Effector memory CD8-positive, alpha-beta T cell (primary cell): ENCODE results near the gene ADARB1.
A peak's percentile ranks its signal among the peaks of the same experiment; 100 is the strongest.

Experiments used
- ATAC-seq: fragments of 150-1000 bp; cut with Tn5 transposase; replicated peaks from 2 replicates; pipeline ENCODE4 v1.10.0; 2021; ENCODE audit warnings: mild to moderate bottlenecking, moderate library complexity
- DNase-seq, 3 experiments: peaks; one replicate each; pipeline ENCODE4 v3.0.0; 2021
- H3K27ac Mint-ChIP-seq, 2 donors: one replicate each; pipeline ENCODE4 v1.8.0; 2022; ENCODE audit warnings: mild to moderate bottlenecking in 2 of 2, mixed read lengths in 2 of 2, moderate library complexity in 2 of 2
- H3K27me3 Mint-ChIP-seq, 2 donors: one replicate each; pipeline ENCODE4 v1.8.0; 2022; ENCODE audit warnings: mixed read lengths in 2 of 2
- H3K36me3 Mint-ChIP-seq: one replicate; pipeline ENCODE4 v1.8.0; 2022; ENCODE audit warnings: mild to moderate bottlenecking, moderate library complexity, mixed read lengths; ENCODE audit not compliant: insufficient read depth
- H3K4me1 Mint-ChIP-seq, 2 donors: one replicate each; pipeline ENCODE4 v1.8.0; 2022; ENCODE audit warnings: low read depth in 2 of 2, mixed read lengths in 2 of 2
- H3K4me3 Mint-ChIP-seq, 2 donors: one replicate each; pipeline ENCODE4 v1.8.0; 2022; ENCODE audit warnings: mild to moderate bottlenecking in 2 of 2, mixed read lengths in 2 of 2, moderate library complexity in 2 of 2
- H3K9me3 Mint-ChIP-seq, 2 donors: one replicate each; pipeline ENCODE4 v1.8.0; 2022; ENCODE audit warnings: mixed read lengths in 2 of 2

The ADARB1 gene

DNA sequence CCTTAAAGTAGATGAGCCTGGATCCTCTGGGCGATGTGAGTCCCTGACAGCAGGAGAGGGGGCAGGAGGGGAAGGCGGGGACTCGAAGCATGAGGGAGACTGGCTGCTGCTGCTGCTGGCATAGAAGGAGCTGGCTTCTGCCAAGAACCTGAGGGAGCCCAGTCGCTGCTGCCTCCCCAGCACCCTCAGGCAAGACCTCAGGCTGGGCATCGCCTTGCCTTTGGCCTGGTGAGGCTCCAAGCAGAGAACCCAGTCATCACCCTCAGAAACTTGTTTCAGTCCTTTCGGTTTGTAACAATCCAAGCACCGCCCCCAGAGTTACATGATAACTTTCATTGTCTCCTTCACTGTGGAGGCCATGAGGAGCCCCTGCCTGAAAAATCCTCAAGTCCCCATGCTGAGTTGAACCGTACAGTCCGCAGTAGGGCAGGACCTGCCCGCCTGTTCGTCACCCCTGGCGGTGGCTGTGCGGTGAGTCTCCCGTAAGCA, 174.6 kb downstream of the ADARB1 start:
- Mint-ChIP-seq H3K27ac (no peak overlapping the region), H3K4me3 (no peak overlapping the region), H3K27me3 (peaks cover 0 to 9% of the 10 kb centered on the region in 2 donors), H3K36me3 (no peaks in the 10 kb centered on the region), H3K9me3 (no peaks in the 10 kb centered on the region), H3K4me1 (peaks cover 0 to 7% of the 10 kb centered on the region in 2 donors)
- ATAC-seq (no peak), DNase-seq (no peak)

- H3K27me3 Mint-ChIP-seq, result peaks cover 5 to 15% of the 10 kb centered on the region in 2 donors
- H3K36me3 Mint-ChIP-seq, result no peaks in the 10 kb centered on the region
- no peaks in the 10 kb centered on the region for H3K9me3 Mint-ChIP-seq
- peaks cover 5 to 8% of the 10 kb centered on the region in 2 donors for H3K4me1 Mint-ChIP-seq
- DNase-seq, result no peak
- H3K4me3 Mint-ChIP-seq, result no peak overlapping the region
- no peak overlapping the region for H3K27ac Mint-ChIP-seq
- no peak for ATAC-seq
Measured at GRCh38 chr21:45249626-45250025, 175.2 kb downstream of the ADARB1 start.

GRCh38 chr21:45250272-45250671, 175.9 kb downstream of the ADARB1 start:
- ATAC-seq, result no peak
- peaks cover 9 to 21% of the 10 kb centered on the region in 2 donors for H3K27me3 Mint-ChIP-seq
- peaks cover 10 to 11% of the 10 kb centered on the region in 2 donors for H3K4me1 Mint-ChIP-seq
- H3K4me3 Mint-ChIP-seq, result no peak overlapping the region
- H3K9me3 Mint-ChIP-seq, result no peaks in the 10 kb centered on the region
- no peak for DNase-seq
- H3K27ac Mint-ChIP-seq, result peak overlapping the region in 1 of 2 donors; percentile 44
- H3K36me3 Mint-ChIP-seq, result no peaks in the 10 kb centered on the region

DNA sequence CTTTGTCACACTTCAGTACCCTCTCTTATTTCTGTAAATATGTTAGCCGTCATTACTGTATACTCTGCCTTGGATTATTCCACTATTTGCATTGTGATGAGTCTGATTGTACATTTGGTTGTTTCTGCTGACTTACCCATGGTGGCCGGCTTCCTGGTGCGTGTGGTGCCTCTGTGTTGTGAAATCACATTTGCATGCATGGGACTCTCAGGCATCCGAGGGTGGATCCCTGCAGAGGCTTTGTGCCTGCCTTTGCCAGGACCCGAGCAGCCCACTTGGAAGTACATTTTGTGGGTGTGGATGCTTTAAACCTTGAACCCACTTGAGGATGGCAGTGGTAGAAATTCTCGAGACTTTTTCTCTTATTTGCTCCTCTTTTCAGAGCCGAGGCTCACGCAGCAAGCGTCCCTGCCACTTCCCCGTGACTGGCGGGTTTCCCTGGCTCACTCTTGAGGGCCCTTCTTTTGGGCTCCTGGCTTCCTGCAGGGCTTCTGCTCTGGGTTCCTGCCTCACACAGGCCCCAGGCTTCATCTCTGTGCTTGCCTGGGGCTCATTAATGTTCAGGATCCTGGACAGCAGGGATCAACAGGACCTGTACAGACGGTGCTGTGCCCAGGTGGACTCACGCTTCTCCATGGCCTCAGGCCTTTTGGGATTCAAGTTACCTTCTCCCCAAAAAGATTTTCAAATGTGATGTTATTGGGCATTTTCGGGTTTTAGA, 176.7 kb downstream of the ADARB1 start:
- no peaks in the 10 kb centered on the region for H3K9me3 Mint-ChIP-seq
- no peak overlapping the region for H3K27ac Mint-ChIP-seq
- peaks cover 15 to 17% of the 10 kb centered on the region in 2 donors for H3K4me1 Mint-ChIP-seq
- no peaks in the 10 kb centered on the region for H3K36me3 Mint-ChIP-seq
- DNase-seq (no peak), ATAC-seq (no peak)
- H3K27me3 Mint-ChIP-seq, result peaks cover 9 to 17% of the 10 kb centered on the region in 2 donors
- H3K4me3 Mint-ChIP-seq, result no peak overlapping the region

GRCh38 chr21:45251635-45252447, 177.5 kb downstream of the ADARB1 start:
- peaks cover 9 to 13% of the 10 kb centered on the region in 2 donors for H3K27me3 Mint-ChIP-seq

GRCh38 chr21:45252448-45252925, 178.1 kb downstream of the ADARB1 start:
- peaks cover 17 to 19% of the 10 kb centered on the region in 2 donors for H3K4me1 Mint-ChIP-seq
- DNase-seq (no peak), ATAC-seq (no peak)
- H3K27me3 Mint-ChIP-seq, result peaks cover 9 to 13% of the 10 kb centered on the region in 2 donors
- H3K27ac Mint-ChIP-seq, result no peak overlapping the region
- H3K36me3 Mint-ChIP-seq, result no peaks in the 10 kb centered on the region
- H3K4me3 Mint-ChIP-seq, result no peak overlapping the region
- H3K9me3 Mint-ChIP-seq, result no peaks in the 10 kb centered on the region

More at GRCh38 chr21:45251635-45252447, 177.5 kb downstream of the ADARB1 start:
- no peak overlapping the region for H3K27ac Mint-ChIP-seq
- no peak overlapping the region for H3K4me3 Mint-ChIP-seq
- no peaks in the 10 kb centered on the region for H3K9me3 Mint-ChIP-seq
- ATAC-seq, result no peak
- DNase-seq, result no peak
- no peaks in the 10 kb centered on the region for H3K36me3 Mint-ChIP-seq
- peaks cover 17% of the 10 kb centered on the region in 2 donors for H3K4me1 Mint-ChIP-seq

- Mint-ChIP-seq H3K9me3 (no peaks in the 10 kb centered on the region), H3K27me3 (peaks cover 9 to 13% of the 10 kb centered on the region in 2 donors), H3K36me3 (no peaks in the 10 kb centered on the region)
Measured at GRCh38 chr21:45253180-45253579, 178.8 kb downstream of the ADARB1 start.

DNA sequence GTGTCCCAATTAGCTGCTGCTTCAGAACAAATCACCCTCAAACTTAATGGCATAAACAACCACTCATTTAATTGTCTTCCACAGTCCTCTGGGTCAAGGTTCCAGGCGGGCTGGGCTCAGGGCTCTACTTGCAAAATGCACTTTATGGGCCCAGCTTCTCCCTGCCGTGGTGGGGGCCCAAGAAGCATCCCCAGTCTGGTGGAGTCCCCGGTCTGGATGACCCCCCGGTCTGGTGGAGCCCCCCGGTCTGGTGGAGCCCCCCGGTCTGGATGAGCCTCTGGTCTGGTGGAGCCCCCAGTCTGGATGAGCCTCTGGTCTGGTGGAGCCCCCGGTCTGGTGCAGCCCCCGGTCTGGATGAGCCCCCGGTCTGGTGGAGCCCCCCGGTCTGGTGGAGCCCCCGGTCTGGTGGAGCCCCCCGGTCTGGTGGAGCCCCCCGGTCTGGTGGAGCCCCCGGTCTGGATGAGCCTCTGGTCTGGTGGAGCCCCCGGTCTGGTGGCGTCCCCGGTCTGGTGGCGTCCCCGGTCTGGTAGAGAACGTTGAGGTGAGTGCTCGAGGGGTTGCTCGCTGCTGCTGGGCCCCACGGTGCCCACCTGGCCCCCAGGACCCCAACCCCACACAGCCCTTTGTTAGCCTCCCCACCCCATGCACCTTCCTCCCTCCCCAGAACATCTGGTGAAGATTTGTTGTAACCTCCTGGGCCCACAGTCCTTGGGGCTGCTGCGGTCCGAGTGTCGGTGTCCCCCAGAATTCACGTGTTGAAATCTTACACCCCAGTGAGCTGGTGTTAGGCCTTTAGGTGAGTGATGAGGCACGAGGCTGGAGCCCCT, 179.5 kb downstream of the ADARB1 start:
- DNase-seq (no peak), ATAC-seq (no peak)
- peaks cover 9 to 13% of the 10 kb centered on the region in 2 donors for H3K27me3 Mint-ChIP-seq
- H3K9me3 Mint-ChIP-seq, result no peaks in the 10 kb centered on the region
- no peak overlapping the region for H3K27ac Mint-ChIP-seq
- H3K4me3 Mint-ChIP-seq, result peak overlapping the region; percentile 53 to 62
- H3K4me1 Mint-ChIP-seq, result peaks cover 17 to 19% of the 10 kb centered on the region in 2 donors
- no peaks in the 10 kb centered on the region for H3K36me3 Mint-ChIP-seq

More at GRCh38 chr21:45253180-45253579, 178.8 kb downstream of the ADARB1 start:
- ATAC-seq, result no peak
- DNase-seq, result no peak
- H3K4me1 Mint-ChIP-seq, result peaks cover 17 to 19% of the 10 kb centered on the region in 2 donors
- no peak overlapping the region for H3K4me3 Mint-ChIP-seq
- H3K27ac Mint-ChIP-seq, result no peak overlapping the region

GRCh38 chr21:45254460-45254930, 180.1 kb downstream of the ADARB1 start:
- H3K4me3 Mint-ChIP-seq, result peak overlapping the region; percentile 53 to 62
- ATAC-seq (no peak), DNase-seq (no peak)
- H3K9me3 Mint-ChIP-seq, result no peaks in the 10 kb centered on the region
- H3K4me1 Mint-ChIP-seq, result peaks cover 17 to 19% of the 10 kb centered on the region in 2 donors
- H3K27me3 Mint-ChIP-seq, result peaks cover 9 to 13% of the 10 kb centered on the region in 2 donors
- H3K36me3 Mint-ChIP-seq, result no peaks in the 10 kb centered on the region
- H3K27ac Mint-ChIP-seq, result peak overlapping the region; percentile 2 to 62

DNA sequence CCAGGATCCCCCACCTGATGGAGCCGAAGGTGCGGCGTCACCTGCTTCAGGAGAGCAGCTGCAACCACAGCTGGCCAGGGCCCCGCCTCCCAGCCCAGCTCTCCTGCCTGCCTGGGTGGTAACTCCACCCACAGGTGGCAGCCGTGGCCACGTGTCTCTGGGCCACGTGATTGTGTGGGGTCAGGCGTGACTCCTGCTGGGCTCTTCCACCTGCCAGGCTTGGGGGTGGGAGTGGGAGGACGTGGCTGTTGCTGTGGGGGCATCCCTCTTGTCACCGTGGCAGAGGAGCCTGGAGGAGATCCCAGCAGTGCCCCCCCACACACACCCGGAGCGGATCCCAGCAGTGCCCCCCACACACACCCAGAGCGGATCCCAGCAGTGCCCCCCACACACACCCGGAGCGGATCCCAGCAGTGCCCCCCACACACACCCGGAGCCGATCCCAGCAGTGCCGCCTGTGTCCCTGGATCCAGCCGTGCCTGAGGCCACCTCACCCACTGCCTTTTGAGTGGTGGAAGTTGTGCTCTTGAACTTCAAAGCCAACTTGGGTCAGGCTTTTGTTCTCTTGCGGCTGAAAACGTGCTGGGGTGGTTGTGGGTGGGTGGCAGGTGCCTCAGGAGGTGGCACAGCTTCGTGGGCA, 181.1 kb downstream of the ADARB1 start:
- ATAC-seq (peak; percentile 74), DNase-seq (peak in 2 of 3 experiments; percentile 21 to 39)
- H3K36me3 Mint-ChIP-seq, result no peaks in the 10 kb centered on the region
- peaks cover 9 to 13% of the 10 kb centered on the region in 2 donors for H3K27me3 Mint-ChIP-seq
- H3K27ac Mint-ChIP-seq, result peak overlapping the region in 1 of 2 donors; percentile 62
- H3K4me3 Mint-ChIP-seq, result peak overlapping the region; percentile 53 to 62
- no peaks in the 10 kb centered on the region for H3K9me3 Mint-ChIP-seq
- H3K4me1 Mint-ChIP-seq, result peaks cover 17 to 19% of the 10 kb centered on the region in 2 donors

DNA sequence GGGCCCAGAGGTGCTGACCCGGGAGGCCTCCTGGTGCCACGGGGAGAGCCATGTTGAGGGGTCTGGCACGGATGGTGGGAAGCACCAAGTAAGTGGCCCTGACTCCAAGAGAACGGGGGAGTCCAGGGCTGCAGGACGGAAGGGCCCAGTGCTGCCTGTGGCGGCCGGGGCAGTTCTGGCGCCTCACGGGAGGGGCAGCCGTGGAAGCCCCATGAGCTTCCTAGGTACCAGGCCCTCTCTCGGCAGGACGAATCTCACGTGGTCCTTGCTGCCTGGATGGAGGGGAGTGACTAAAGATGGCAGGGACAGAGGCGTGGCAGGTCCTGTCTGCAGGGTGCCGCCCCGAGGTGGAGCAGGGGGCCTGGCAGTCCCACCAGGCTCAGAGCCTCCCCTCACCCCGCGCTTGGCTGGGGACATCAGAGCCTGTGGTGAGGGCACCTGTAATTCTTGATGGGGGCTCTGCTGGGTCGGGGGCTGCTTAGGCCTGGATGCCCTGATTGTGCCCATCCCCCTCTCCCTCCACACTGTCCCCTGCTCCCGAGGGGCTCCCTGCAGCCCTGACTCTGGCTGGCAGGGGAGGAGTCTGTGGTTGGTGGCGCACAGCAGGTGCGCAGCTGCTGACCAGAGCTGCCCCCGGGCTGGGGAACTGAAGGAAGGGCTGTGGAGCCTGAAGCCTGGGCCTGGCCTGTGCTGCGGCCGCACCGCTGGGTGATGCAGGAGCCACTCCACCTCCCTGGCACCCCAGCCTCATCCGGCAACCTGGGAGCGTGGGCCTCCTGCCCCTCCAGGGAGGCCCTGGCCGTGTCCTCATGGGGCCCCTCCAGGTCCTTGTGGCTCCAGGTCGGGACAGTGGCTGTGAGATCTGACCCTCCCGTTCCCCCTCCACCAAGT, 181.9 kb downstream of the ADARB1 start:
- H3K9me3 Mint-ChIP-seq, result no peaks in the 10 kb centered on the region
- H3K27ac Mint-ChIP-seq, result peak overlapping the region; percentile 28 to 70
- H3K4me1 Mint-ChIP-seq, result peaks cover 17 to 19% of the 10 kb centered on the region in 2 donors
- DNase-seq (no peak), ATAC-seq (peak; percentile 16)
- H3K27me3 Mint-ChIP-seq, result peaks cover 9 to 13% of the 10 kb centered on the region in 2 donors
- H3K4me3 Mint-ChIP-seq, result peak overlapping the region; percentile 53 to 57
- no peaks in the 10 kb centered on the region for H3K36me3 Mint-ChIP-seq
